ENCODE results near the gene KLHL35.
A peak's percentile ranks its signal among the peaks of the same experiment; 100 is the strongest.
"Not testable (repeated sequence)": the region's sequence is repeated elsewhere in the genome, so short reads cannot be mapped to it uniquely, and the experiment has no call there.

The KLHL35 gene

DNA sequence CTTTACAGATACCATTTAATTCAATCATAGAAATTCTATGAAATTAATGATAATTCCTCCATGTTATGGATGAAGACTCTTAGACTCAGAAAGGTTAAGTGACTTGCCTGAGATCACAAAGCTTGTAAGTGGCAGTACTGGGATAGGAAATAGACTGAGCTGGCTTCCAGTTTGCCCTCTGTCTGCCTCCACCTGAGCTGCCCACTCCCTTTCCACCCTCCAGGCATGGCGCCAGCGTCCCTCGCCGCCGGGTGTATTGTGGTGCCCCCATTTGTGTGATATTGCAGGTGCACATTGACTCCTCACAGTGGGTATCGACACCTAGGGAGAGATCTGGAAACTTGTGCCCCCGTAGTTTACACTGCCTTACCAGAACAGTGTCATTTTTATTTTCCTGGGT lies 43.1 kb downstream of the KLHL35 start:
- no peak for DNase-seq (ENCODE audit: low spot score)

DNA sequence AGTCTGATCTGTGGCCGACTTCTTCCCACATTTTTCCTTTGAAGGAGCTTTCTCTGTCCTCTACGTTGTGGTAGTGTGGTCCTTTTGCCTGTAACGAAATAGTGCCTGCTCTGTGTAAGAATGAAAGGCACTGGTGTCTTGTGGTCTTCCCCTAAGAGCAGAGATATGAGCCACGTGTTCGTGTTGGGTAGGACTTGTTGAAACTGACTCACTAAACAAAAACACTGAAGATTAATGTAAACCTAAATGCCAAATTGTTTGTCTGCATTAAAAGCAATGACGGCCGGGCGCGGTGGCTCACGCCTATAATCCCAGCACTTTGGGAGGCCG lies 43.8 kb downstream of the KLHL35 start:
- no peak for DNase-seq (ENCODE audit: low spot score)

DNA sequence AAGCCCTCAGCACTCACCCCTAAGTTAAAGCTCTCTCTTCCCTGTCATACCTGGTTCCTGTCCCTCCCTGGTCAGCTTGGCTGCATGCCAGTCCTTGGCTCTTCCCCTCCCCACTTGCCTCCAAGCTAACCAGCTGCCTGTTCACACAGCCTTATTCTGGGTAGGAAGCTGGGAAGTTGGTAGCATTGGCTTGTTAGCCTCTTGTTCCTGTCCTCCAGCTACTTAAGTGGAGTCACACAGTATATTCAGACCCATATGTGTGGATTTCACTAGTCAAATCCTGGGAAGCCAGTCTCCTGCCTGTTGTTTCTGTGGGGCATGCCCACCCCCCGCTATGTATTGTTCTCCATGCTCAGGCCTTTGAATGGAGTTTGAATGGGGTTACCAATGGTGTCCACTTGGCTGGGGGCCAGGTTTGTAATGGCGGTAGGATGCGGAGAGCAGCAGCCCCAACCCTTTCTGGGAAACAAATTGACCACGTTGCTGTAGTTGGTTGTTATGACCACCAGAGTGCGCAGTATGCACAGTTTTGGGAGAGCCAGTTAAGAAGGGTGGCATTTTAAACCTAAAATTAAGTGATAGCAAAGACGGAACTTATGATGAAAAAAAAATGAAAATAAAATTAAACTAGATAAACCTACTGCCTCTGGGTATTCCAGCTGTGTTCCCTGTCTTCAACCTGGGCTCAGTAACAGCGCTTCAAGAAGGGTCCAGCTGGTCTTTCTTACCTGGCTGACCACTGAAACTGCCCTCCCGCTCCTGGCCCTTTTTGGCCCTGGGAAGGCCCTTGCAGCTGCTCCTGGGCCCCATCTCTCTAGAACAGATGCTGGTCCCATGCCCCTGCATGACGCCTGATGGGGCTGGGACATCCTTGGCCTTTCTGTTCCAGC lies 44.4 kb downstream of the KLHL35 start:
- DNase-seq (ENCODE audit: low spot score): peak; percentile 82

DNA sequence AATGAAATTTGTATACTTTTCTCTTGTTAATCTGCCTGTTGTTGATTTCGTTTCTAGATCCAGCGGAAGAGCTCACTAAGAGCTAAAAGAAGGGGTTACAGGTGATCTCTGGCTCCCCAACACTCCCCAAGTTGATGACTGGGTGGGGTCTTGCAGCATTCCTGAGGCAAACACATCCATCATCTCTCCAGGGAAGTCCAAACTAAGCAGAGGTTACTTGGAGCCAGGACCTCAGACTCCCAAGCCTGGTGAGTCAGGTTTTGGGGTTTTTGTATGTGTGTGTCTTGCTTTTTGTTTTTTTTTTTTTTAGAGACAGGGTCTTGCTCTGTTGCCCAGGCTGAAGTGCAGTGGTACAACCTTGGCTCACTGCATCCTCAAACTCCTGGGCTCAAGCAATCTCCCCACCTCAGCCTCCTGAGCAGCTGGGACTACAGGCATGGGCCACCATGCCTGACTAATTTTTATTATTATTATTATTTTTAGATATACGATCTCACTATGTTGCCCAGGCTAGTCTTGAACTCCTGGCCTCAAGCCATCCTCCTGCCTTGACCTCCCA lies 45.2 kb downstream of the KLHL35 start:
- no peak for DNase-seq (ENCODE audit: low spot score)

DNA sequence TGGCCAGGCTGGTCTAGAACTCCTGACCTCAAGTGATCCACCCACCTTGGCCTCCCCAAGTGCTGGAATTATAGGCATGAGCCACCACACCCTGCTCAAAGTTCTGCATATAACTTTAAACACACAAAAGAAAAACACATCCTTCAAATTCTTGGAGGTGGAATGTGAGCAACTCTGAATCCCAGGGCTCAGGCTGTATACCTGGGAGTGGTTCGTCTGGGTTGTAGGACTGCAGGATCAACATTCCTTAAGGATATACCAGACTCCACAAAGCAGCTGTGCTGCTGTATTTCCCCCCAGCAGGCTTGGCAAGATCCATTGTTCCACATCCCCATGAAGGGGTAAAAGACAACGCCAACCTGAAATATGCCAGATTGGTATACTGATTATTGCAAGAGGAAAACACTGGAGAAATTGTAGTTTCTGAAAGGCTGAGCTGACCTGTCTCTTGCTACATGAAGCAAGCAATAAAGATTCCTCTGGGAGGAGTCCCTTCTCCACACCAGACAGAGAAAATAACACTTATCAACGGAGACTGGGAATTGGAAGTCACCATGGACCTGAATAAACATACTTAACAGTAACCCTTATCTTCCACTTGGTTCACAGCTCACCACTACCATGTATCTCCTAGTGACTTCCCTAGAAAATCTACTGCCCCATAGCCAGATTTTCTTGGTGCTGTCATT lies 45.9 kb downstream of the KLHL35 start:
- peak; percentile 77 for DNase-seq (ENCODE audit: low spot score)

DNA sequence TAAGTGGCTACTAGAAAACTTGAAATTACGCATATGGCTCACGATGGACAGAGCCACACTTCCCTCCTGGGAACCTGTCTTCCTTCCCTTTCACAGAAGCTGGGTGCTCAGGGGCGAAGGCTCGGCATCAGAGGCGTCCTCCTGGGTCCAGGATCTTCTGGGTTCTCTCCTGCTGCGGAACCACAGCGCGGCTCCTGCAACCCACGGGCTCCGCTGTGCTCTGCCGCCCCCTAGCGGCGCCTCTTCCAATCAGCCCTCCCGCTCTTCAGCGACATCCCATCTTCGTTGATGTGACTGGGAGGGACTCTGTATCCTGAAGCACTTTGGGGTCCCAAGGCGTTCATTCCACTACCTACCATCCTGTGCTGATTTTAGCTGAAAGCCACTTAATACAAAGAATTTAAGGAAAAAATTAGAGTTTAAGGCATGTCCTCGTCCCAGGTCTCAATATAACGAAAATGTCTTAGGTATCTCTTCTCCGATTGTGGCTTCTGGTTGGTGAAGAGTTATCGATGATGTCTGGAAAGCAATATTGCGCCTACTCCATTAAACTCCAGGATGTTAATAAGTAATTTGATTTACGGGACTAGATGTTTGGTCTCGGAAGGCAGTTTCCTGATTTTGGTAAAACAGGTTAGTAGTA lies 48.4 kb downstream of the KLHL35 start:
- DNase-seq (ENCODE audit: low spot score): peak; percentile 79

DNA sequence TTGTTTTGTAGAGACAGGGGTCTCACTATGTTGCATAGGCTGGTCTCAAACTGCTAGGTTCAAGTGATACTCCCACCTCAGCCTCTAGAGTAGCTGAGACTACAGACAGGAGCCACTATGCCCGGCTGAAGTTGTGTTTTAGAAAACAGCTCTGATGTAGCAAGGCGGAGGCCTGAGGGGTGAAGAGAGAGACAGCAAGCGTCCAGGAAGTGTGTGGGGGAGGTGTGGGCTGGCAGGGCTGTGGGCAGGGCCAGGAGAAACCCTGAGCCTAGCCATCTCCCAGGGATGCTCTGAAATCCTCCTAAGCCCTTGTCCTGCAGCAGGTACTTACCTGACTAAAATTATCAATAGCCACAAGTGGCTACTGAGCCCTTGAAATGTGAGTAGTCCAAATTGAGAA lies 49.8 kb downstream of the KLHL35 start:
- DNase-seq (ENCODE audit: low spot score): no peak

DNA sequence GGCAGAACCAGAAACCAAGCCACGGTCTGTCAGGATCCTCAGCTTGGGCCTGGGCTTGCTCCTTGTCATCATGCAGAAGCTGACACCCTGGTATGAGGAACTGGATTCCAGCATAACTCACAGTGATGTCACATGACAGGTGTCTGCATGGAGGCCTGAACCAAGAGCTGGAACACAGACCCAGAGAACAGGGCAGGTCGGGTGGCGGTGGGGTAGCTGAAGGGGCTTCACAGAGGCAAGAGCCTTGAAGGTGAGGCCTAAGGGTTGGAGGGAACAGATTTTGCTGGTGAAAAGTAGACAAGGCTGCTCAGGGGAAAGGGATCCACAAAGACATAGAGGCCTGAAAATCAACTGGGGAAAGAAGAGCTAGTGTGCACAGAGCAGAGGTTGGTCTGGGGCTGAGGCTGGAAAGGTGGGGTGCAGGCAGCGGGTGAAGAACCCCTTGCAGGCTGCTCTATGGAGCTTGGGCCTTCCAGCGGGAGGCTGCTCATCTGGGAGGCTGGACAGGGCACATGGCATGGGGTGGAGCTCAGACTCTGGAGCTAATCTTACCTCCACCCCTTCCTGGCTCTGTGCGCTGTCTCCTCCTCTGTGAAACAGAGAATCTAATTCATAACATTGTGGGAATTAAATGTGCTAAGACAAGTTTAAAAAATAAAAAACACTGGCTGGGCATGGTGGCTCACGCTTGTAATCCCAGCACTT lies 52.1 kb downstream of the KLHL35 start:
- no peak for DNase-seq (ENCODE audit: low spot score)

DNA sequence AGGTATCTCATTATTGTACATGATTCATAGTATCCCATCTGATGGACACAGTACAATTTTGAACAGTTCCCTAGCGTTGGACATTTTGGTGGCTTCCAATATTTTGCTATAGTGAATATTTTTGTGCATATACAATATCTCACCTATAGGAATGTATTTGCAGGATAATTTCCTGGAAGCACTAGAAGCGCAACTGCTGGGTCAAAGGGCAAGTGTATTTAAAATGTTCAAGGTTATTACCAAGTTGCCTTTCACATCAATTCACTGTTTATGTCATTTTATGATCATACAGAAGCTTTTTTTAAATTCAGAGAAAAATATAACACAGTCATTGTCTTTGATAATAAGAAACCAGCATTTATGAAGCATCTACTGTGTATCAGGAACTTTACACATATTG lies 52.8 kb downstream of the KLHL35 start:
- DNase-seq (ENCODE audit: low spot score): no peak

DNA sequence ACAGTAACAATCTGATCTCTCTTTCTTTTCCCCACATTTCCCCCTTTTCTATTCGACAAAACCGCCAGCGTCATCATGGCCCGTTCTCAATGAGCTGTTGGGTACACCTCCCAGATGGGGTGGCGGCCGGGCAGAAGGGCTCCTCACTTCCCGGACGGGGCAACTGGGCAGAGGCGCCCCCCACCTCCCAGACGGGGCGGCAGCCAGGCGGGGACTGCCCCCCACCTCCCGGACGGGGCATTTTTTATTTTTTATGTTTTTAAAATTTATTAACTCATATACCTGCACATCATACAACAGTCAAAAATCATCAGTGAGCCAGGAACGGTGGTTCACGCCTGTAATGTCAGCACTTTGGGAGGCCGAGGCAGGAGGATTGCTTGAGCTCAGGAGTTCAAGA lies 54.2 kb downstream of the KLHL35 start:
- not testable (repeated sequence) for DNase-seq (ENCODE audit: low spot score)

DNA sequence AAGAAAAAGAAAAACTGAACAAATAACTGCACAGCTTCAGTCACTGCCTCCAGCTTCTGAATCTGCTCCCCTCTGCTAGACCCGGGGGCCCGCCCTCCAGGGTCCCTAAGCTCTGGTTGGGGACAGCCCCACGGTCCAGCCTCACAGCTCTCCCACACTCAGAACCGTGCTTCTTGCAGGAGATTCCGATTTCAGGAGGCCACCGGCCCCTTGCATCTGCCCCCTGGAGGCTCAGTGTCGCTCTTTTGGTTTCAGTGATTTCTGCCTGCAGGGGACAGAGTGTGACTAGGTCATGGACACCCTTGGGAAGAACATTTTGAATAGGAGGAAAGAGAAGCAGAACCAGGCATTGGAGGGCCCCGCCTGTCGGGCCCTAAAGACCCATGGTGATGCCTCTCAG lies 56.8 kb downstream of the KLHL35 start:
- no peak for DNase-seq (ENCODE audit: low spot score)

DNA sequence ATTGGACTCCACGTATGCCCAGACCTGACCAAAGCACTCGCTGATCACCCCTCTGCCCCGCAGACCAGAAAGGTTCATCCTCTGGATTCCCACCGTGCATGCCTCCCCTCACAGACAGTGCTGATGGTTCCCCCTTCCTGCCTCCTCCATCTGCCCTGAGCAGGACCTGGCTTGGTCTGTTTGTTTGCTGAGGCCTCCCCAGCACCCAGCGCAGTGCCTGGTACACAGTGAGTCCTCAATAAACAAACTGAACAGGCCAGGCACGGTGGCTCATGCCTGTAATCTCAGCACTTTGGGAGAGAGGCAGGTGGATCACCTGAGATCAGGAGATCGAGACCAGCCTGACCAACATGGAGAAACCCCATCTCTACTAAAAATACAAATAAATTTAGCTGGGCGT lies 57.4 kb downstream of the KLHL35 start:
- no peak for DNase-seq (ENCODE audit: low spot score)

DNA sequence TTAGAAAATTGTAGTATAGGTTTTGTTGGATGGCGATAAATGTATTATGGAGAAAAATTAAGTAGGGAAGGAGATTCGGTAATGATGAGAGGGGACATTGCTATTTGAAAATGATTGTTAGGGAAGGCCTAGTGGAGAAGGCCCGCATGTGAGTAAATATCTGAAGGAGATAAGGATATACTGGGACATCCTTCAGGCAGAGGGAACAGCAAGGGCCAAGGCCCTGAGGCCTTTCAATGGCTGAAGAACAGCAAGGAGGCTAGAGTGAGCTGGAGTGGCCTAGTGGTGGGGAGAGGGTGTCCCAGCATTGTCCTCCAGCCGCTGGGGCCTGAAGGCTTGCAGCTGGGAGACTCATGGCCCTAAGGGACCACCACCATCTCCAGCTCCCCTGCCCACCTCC lies 58.4 kb downstream of the KLHL35 start:
- no peak for DNase-seq (ENCODE audit: low spot score)

DNA sequence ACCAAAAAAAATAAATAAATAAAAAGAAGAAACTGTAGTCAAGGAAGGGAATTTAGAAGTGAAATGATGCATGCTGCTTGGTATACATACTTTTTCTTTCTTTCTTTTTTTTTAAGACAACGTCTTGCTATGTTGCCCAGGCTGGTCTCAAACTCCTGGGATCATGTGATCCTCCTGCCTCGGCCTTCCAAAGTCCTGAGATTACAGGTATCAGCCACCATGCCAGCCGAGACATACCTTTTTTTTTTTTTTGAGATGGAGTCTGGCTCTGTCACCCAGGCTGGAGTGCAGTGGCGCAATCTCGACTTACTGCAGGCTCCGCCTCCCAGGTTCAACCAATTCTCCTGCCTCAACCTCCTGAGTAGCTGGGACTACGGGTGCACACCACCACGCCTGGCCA lies 59.8 kb downstream of the KLHL35 start:
- no peak for DNase-seq (ENCODE audit: low spot score)

Data from LoVo (cell line).